ENCODE results near the gene CCDC124.
A peak's percentile ranks its signal among the peaks of the same experiment; 100 is the strongest.
"Not testable (repeated sequence)": the region's sequence is repeated elsewhere in the genome, so short reads cannot be mapped to it uniquely, and the experiment has no call there.

CCDC124 gene, protein sequence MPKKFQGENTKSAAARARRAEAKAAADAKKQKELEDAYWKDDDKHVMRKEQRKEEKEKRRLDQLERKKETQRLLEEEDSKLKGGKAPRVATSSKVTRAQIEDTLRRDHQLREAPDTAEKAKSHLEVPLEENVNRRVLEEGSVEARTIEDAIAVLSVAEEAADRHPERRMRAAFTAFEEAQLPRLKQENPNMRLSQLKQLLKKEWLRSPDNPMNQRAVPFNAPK

DNA sequence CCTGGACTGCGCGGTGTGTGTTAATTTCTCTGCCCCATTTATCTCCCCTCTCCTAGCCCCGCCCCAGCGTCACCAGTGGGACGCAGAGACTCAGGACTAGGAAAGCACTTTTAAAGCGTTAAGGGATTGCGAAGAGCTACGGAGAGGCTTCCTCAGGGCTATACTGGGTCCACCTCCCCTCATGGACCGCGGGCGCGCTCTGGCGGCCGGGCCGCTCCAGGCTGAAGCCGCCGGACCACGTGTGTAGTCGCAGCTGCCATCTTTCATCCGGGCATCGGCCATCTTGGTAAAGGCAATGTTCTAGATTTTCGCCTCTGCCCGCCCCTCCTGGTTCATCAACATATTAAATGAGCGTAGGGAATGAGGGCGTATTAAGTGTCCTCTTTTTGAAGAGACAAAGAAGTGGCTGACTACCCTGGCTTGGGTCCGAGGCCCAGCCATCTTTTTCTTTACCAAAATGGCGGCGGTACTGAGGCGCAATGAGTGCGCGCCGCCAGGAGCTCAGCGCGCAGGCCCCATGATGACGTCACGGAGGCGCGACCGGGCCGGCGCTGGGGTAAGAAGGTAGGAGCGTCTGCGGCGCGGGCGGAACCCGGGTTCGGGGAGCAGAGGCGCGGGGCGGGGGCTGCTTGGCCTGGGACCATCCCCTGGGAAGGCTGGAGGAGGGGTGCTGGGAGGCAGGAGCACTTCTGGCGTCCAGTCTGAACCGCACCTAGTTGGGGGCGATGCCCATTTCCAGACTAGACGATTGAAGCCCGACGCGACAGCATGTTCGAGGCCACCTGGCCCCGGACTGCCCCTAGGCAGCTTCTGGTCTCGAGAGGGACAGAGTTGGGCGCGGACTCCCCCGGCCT is at the start of gene CCDC124:
TSS of gene CCDC124 (plus strand) at position 531 of the 854 bp plus-strand sequence. CDS start 3,406 bp downstream, outside the sequence.
- peak; percentile 93 for DNase-seq (ENCODE audit: low spot score)

DNA sequence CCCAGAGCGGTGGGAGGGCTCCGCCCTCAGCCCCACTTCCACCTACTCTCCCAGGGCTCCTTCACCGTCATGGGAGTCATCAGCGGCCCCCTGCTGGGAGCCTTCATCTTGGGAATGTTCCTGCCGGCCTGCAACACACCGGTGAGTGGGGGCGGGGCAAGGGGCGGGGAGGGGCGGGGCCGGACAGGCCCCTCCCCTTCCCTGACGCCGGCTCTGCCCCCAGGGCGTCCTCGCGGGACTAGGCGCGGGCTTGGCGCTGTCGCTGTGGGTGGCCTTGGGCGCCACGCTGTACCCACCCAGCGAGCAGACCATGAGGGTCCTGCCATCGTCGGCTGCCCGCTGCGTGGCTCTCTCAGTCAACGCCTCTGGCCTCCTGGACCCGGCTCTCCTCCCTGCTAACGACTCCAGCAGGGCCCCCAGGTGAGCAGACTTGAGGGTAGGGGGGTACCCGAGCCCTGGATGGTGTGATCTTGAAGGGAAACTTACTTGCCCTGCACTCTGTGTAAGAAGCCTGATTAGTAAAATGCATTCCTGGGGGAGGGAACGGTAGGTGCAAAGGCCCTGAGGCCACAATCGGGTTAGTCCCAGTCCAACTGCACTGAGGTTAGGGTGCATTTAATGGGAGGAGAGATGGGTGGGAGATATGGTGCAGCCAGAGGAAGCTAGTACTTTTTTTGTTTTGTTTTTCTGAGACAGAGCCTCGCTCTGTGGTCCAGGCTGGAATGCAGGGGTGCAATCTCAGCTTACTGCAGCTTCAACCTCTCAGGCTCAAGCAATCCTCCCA is 49.0 kb upstream of the CCDC124 start:
- no peak for DNase-seq (ENCODE audit: low spot score)

DNA sequence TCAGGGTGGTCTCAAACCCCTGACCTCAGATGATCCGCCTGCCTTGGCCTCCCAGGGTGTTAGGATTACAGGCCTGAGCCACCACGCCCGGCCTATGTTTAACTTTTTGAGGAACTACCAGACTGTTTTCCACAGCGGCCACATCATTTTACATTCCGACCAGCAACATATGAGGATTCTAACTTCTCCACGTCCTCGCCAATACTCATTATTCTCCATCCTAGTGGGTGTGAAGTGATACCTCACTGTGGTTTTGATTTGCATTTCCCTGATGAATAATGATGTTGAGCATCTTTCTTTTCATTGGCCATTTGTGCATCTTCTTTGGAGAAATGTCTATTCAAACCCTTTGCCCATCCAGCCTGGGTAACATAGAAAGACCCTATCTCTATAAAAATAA is 46.3 kb upstream of the CCDC124 start:
- no peak for DNase-seq (ENCODE audit: low spot score)

DNA sequence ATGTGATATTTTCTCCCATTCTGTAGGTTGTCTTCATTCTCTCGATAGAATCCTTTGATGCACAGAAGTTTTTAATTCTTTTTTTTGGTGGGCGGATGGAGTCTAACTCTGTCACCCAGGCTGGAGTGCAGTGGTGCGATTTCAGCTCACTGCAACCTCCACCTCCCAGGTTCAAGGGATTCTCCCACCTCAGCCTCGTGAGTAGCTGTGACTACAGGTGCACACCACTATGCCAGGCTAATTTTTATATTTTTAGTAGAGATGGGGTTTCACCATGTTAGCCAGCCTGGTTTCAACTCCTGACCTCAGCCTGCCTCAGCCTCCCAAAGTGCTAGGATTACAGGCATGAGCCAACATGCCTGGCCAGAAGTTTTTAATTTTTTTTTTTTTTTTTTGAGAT is 45.6 kb upstream of the CCDC124 start:
- not testable (repeated sequence) for DNase-seq (ENCODE audit: low spot score)

DNA sequence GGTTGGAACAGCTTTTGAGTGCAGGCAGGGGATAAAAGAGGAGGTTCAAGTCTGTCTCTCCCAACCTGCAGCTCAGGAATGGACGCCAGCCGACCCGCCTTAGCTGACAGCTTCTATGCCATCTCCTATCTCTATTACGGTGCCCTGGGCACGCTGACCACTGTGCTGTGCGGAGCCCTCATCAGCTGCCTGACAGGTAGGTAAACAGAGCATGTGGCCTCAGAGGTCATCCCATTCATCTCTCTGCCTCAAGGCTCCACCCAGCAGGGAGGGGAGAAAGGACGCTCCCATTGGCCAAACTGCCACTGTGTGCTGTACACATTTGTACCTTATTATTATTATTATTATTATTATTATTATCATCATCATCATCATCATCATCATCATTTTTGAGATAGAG is 44.6 kb upstream of the CCDC124 start:
- DNase-seq (ENCODE audit: low spot score): no peak

DNA sequence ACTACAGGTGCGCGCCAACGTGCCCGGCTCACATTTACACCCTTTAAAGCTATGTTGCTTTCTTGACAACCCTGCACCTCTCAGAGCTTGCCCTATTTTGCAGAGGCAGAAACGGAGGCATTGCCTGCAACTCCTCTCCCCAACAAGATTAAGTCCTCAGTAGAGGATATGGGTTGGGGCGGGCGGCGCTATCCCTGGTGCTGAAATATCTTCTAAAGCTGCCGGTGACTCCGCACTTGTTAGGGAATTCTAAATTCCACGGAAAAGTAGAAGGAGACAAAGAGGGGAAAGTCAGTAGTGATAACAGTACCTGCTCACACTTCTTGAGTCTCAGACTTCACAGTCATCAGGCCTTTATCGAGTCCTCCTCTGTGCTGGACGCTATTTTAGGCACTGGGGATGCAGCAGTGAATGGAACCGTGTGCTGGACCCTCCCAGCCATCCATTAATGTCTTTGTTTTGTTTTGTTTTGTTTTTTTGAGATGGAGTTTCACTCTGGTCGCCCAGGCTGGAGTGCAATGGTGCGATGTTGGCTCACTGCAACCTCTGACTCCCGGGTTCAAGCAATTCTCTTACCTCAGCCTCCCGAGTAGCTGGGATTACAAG is 43.1 kb upstream of the CCDC124 start:
- no peak for DNase-seq (ENCODE audit: low spot score)

DNA sequence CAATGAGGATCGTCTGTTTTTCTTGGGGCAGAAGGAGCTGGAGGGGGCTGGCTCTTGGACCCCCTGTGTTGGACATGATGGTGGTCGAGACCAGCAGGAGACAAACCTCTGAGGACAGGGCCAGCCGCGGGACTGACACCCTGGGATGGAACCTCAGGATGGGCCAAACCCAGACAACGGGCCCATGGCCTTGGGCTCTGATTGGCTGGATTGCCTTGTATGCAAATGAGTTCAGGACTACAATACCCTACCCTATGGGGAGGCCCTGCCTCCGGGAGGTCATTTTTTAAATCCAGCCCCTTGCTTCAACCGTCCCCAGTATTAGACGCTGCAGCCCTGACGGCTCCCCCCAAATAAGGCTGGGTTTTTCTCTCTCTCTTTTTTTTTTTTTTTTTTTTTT is 39.0 kb upstream of the CCDC124 start:
- no peak for DNase-seq (ENCODE audit: low spot score)

DNA sequence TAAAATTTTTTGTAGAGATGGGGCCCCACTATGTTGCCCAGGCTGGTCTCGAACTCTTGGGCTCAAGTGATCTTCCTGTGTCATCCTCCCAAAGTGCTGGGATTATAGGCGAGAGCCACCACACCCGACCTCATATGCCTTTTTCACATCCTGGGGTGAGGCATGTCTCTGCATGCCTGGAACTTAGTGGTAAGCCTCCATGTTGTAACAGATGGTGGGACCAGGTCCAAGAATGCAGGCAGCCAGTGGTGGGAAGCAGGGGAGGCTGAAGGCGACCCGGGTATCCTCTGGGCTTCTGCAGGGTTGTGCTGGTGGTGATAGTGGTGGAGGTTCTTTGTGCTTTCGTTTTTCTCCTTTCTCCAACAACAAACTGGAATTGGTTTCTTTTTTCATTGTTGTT is 30.1 kb upstream of the CCDC124 start:
- no peak for DNase-seq (ENCODE audit: low spot score)

DNA sequence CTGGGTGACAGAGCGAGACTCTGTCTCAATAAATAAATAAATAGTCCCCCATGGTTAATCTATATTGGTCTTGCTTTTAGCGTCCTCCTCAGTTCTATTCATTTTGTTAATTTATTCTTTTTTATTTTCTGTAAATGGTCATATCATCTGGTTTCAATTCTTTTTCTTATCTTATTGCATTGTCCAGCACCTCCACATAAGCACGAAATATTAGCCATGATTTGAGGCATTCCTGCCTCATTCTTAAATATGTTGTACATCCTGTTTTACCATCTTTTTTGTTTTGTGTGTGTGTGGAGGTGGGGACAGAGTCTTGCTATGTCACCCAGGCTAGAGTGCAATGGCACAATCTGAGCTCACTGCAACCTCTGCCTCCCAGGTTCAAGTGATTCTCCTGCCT is 24.6 kb upstream of the CCDC124 start:
- DNase-seq (ENCODE audit: low spot score): no peak

DNA sequence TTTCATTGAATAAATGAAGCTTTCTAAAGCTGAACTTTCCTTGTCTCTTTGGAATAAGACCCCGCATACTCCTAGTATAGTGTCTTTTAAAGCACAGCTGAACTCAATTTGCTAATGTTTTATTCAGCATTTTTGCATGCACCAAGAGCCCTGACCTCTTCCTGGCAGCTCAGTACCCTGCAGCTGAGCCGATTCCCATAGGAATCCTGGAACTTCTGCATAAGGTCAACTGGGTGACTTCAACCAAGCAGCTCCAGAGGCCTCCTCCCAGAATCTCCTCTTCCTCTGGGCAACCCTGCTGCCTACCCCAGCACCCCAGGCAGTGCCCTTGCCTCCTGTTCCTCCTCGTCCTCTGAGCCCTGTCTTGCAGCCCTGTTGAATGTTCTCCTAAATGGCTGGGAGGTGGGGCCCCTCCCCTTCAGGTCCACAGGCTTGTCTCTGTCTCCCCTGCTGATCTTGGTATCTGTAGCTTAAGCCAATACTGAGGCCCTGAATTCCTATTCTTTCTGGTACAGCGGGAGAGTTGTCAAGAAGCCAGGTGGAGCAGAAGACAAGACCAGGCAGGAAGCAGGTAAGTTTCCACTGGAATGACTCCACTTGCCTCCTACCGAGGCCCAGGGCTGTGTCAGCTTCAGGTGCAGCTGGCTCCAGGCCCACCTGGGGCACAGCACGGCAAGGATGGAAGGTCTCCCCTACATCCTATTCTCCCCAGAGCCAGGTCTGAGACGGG is 23.6 kb upstream of the CCDC124 start:
- DNase-seq (ENCODE audit: low spot score): no peak

DNA sequence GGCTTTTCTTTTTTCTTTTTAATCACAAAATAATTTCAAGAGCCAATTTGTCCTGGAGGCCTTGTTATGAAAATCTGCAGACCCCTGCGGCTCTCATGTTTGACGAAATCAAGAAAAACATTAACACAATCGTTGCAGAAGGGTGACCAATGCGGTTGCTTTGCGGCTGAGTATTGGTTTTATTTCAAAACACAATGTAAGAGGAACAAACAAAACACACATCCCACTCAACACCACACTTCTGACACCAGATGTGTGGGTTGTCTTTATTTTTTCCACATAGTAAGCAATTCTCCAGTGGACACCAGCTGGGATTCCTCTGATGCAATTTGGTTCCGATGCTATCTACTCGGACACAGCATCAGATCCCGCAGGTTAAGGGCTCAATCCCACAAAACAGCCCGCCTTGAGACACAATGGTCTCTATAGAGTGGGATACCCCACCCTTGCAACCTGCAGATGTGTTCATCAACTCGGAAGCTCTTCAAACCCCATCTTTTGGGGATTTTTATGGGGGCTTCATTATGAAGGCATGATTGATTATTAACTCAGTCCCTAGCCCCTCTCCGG is 21.9 kb upstream of the CCDC124 start:
- no peak for DNase-seq (ENCODE audit: low spot score)

DNA sequence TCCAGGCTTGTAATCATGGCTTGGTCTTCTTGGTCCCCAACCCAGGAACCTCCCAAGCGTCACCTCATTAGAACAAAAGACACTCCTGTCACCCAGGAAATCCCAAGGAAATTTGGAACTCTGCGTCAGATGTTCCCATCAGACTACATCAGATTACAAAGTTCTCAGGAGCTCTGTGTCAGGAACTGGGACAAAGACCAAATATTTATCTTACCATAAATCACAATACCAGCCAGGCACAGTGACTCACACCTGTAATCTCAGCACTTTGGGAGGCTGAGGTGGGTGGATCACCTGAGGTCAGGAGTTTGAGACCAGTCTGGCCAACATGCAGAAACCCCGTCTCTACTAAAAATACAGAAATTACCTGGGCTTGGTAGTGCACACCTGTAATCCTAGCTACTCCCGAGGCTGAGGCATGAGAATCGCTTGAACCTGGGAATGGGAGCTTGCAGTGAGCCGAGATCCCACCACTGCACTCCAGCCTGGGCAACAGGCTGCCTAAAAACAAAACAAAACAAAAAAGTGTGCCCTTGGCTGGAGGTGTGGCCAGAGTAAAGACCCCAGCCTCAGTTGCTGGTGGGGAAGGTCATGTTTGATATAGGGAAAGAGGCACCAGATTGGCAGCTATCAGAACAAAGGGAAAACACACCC is 16.7 kb upstream of the CCDC124 start:
- DNase-seq (ENCODE audit: low spot score): no peak

DNA sequence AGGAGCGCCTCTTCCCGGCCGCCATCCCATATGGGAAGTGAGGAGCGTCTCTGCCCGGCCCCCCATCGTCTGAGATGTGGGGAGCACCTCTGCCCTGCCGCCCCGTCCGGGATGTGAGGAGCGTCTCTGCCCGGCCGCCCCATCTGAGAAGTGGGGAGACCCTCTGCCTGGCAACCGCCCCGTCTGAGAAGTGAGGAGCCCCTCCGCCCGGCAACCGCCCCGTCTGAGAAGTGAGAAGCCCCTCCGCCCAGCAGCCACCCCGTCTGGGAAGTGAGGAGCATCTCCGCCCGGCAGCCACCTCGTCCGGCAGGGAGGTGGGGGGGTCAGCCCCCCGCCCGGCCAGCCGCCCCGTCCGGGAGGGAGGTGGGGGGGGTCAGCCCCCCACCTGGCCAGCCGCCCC is 14.7 kb upstream of the CCDC124 start:
- DNase-seq (ENCODE audit: low spot score): not testable (repeated sequence)

DNA sequence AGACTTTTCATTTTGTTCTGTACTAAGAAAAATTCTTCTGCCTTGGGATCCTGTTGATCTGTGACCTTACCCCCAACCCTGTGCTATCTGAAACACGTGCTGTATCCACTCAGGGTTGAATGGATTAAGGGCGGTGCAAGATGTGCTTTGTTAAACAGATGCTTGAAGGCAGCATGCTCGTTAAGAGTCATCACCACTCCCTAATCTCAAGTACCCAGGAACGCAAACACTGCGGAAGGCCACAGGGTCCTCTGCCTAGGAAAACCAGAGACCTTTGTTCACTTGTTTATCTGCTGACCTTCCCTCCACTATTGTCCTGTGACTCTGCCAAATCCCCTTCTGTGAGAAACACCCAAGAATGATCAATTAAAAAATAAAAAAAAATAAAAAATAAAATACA is 13.7 kb upstream of the CCDC124 start:
- not testable (repeated sequence) for DNase-seq (ENCODE audit: low spot score)

DNA sequence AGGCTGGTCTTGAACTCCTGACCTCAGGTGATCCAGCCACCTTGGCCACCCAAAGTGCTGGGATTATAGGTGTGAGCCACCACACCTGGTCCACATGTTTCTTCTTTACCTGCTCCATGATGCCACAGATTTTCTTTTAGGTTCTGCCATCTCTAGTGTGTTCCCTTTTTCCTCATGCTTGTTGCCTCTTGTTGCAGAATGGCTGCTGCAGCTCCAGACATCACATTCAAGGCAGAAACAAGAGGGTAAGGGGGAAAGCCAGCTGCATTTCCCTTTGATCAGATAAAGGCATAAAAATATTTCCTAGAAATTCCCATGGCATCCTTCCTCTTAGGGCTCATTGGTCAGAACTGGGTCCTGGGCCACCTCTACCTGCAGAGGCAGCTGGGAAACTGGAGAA is 12.3 kb upstream of the CCDC124 start:
- no peak for DNase-seq (ENCODE audit: low spot score)

DNA sequence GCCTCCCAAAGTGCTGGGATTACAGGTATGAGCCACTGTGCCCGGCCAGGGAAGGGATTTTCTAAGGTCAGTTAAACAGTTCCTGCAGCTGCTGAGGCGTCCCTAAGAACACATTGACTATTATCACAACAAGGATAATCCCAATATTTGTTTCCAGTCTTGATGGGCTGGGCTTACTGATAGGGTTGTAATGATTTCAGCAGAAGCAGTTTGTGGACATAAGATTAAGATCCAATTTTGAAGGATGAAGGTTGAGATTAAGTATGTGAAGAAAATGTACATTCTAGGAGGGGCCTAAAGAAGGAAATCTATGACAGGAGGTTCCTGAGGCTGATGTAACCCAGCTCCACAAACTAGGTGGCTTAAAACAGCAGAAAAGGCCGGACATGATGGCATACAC is 10.7 kb upstream of the CCDC124 start:
- DNase-seq (ENCODE audit: low spot score): no peak

DNA sequence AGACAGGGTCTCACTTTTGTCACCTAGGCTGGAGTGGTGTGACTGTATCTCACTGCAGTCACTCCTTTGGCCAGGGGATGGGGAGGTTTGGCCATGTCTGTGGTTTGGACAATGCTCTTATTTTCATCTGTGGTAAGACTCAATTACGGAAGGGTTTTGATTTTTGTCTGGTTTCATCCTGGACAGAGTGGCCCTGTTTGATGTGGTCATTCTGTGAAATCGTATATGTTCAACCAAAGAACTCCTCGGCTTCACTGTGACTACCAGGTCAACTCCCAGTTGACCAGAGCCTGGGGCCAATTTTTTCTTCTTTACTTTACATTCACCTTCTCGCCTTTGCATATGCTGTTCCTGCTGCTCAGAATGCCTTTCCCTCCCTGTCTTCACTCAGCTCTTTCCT is 6.8 kb upstream of the CCDC124 start:
- DNase-seq (ENCODE audit: low spot score): no peak

DNA sequence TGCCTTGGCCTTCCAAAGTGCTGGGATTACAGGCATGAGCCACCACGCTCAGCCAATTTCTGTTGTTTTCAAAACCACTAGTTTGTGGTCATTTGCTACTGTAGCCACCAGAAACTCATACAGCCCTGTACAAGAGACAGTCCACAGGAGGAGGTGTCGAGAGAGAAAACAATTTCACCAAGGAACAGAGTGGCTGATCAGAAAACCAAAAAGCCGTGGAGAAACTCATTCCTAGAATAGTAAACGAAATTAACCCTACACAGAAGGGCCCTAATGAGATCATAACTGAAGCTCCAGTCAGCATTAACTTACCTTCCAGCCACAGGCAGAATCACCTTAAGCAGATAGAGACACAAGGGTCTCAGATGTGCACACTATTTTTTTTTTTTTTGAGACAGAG is 3.8 kb upstream of the CCDC124 start:
- no peak for DNase-seq (ENCODE audit: low spot score)

DNA sequence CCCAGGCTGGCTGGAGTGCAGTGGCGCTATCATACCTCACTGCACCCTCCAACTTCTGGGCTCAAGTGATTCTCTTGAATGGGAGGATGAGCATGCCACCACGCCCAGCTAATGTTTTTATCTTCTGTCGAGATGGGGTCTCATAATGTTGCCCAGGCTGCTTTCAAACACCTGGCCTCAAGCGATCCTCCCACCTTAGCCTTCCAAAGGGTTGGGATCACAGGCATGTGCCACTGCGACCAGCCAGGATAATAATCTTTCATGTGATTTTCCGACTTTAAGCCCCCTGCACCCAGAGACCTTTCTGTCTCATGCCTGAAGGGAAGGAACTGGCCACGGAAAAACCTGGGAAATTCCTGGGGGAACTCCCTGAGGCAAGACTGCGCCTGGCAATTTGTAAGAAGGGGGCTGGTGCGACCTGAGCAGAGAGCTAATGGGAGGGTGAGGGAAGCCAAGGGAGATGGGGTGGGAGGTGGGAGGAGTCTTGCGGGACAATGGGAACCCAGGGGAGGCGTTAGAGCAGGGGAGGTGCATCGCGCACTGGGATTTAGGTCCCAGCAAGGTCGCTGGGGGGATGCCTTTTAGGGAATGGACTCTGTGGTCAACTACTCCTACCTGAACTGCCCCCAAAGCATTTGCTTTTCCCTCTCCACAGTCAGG is 1.2 kb upstream of the CCDC124 start:
- no peak for DNase-seq (ENCODE audit: low spot score)

DNA sequence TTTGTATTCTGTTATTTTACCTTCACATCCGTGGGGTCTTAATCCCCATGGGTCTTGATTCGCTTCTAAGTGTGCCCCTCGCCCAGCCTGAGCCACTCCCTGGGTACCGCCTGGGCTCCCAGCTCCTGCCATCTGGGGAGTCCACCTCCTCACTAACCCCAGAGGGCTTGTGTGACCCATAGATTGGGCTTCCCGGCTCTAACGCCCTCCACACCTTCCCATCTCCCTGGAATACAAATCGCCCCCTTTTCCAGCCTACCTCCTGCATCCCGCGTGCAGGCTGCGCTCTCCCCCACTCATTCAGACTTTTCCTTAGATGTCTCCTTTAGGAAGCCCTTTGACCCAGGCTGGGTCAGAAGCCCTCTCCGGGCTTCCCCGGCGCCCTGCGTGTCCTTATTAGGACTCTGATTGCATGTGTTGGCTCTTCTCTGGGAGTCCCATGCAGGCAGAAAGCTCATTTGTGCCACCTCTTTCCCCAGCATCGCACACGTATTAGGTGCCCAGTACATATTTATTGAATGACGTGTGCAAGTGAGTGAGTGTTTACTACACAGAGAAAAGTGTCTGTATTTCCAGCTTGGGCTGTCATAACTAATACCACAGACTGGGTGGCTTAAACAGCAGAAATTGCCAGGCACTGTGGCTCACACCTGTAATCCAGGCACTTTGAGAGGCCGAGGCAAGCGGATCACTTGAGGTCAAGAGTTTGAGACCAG is 757 bp downstream of the CCDC124 start:
- DNase-seq (ENCODE audit: low spot score): no peak
